A549 treated with ZK216348 at 1 μM for 4 hours (cell line): ENCODE data around the gene DGLUCY. TPM values are rescaled to one million over a fixed set of nuclear protein-coding genes. Genes with fewer than 3 reads are reported as not detected.

ENCODE experiments used
- total RNA-seq: library from RNA; stranded (reverse); fragments of 200-300 nt; extraction: Qiagen RNA extraction; gene quantifications from 5 replicates; pipeline ENCODE4 v1.2.3, GENCODE V29; 2022; ENCODE audit warnings: low read depth

Gene DGLUCY, protein sequence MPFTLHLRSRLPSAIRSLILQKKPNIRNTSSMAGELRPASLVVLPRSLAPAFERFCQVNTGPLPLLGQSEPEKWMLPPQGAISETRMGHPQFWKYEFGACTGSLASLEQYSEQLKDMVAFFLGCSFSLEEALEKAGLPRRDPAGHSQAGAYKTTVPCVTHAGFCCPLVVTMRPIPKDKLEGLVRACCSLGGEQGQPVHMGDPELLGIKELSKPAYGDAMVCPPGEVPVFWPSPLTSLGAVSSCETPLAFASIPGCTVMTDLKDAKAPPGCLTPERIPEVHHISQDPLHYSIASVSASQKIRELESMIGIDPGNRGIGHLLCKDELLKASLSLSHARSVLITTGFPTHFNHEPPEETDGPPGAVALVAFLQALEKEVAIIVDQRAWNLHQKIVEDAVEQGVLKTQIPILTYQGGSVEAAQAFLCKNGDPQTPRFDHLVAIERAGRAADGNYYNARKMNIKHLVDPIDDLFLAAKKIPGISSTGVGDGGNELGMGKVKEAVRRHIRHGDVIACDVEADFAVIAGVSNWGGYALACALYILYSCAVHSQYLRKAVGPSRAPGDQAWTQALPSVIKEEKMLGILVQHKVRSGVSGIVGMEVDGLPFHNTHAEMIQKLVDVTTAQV
- total RNA-seq: 15.7 to 18.3 TPM (median 17.3 TPM) in 5 replicates

DNA sequence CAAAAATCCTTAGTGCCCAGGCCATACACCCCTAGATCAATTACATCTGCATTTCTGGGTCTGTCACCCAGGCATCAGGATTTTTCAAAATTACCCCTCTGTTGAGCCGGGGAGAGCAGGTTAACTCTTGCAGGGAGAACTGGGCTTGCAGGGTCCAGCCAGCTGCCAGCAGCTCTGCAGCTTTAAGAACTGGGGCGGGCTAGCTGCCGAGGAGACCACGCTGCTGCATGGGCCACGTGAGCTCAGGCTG is at the start of gene DGLUCY:
Gene DGLUCY (plus strand): TSS at position 245 of the 250 bp plus-strand sequence. CDS start 46,222 bp downstream, outside the sequence.

DNA sequence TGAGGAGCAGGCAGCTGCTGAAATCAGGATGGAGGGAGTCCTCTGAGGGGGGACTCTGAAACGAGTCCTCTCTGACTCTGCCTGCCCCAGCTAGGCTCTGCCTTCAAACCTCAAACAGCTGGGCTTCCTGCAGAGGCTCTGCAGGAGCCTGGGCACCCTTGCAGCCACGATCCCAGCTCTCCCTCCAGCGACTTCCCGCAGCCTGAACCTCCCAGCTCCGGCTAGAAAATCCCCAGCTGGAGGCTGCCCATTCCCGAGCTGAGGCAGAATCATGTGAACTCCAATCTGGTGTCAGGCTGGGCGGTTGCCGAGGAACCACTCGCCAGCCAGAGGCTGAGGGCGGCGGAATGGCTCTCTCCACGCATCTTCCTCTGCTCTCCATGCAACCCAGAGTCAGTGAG is 130.6 kb downstream of the DGLUCY start, which contains the start of gene GPR68:
Gene GPR68 (minus strand): TSS at position 204 of the 401 bp plus-strand sequence. CDS start 9,654 bp downstream, outside the sequence.

Other genes with a start within 250 kb of the DGLUCY start
- 2.5 to 4.8 TPM (median 4.4 TPM) in 5 replicates for gene RPS6KA5, start 53.4 kb upstream of the DGLUCY start, total RNA-seq
- gene GPR68, start 130.6 kb downstream of the DGLUCY start, total RNA-seq: 0.18 to 0.21 TPM (median 0.19 TPM) in 3 of 5 replicates, not detected in the others